K562 (cell line): ENCODE results near the gene IDI2. TPM values are rescaled to one million over a fixed set of nuclear protein-coding genes. Genes with fewer than 3 reads are reported as not detected.
A peak's percentile ranks its signal among the peaks of the same experiment; 100 is the strongest.

ENCODE experiments used
- BDP1 ChIP-seq: IDR thresholded peaks from 3 replicates; pipeline ENCODE4 v1.6.1; 2011; ENCODE audit not compliant: insufficient read length, insufficient read depth
- CBX8 ChIP-seq: fragments of 200-600 bp; sonication (generic); IDR thresholded peaks from 2 replicates; pipeline ENCODE4 v1.6.1; 2012; ENCODE audit warnings: borderline replicate concordance, mixed run types, low read depth, mild to moderate bottlenecking, moderate library complexity, mixed read lengths, low read length, control low read depth, inconsistent platforms; ENCODE audit not compliant: poor library complexity, severe bottlenecking; ENCODE audit errors: extremely low read depth
- CEBPB ChIP-seq: fragments of 450-650 bp; IDR thresholded peaks from 2 replicates; pipeline ENCODE4 v1.6.1; 2016; ENCODE audit warnings: missing genetic modification characterization, missing compliant biosample characterization
- CSDE1 ChIP-seq, 2 experiments: fragments of 450-650 bp; IDR thresholded peaks; 2 replicates each; pipeline ENCODE4 v1.6.1; 2016; ENCODE audit warnings: mild to moderate bottlenecking in 1 of 2
- FOXK2 ChIP-seq, 2 experiments: fragments of 450-650 bp; IDR thresholded peaks in 1 of 2; conservative IDR thresholded peaks in 1 of 2; 2 replicates each; pipeline ENCODE4 v1.6.1; 2016; ENCODE audit warnings: low read depth in 2 of 2, mild to moderate bottlenecking in 1 of 2
- GABPA ChIP-seq: fragments of 200-800 bp; sonication (Bioruptor generic); conservative IDR thresholded peaks from 2 replicates; pipeline ENCODE4 v1.6.1; 2016; ENCODE audit warnings: low read depth, missing genetic modification characterization, missing compliant biosample characterization
- KAT8 ChIP-seq: fragments of 450-650 bp; IDR thresholded peaks from 2 replicates; pipeline ENCODE4 v1.6.1; 2016; ENCODE audit warnings: low read depth, mild to moderate bottlenecking
- NR3C1 ChIP-seq: sonication (generic); formaldehyde crosslinking; IDR thresholded peaks from 2 replicates; pipeline ENCODE4 v1.8.1; 2022; ENCODE audit warnings: missing genetic modification reagents
- OTX1 ChIP-seq: fragments of 450-650 bp; formaldehyde crosslinking; IDR thresholded peaks from 2 replicates; pipeline ENCODE4 v1.4.0; 2022; ENCODE audit warnings: mild to moderate bottlenecking
- POLR3G ChIP-seq: IDR thresholded peaks from 2 replicates; pipeline ENCODE4 v1.6.1; 2011; ENCODE audit not compliant: insufficient read length, insufficient replicate concordance; ENCODE audit errors: extremely low read depth
- PRPF4 ChIP-seq: fragments of 200-400 bp; formaldehyde crosslinking; IDR thresholded peaks from one replicate; pipeline ENCODE4 v1.6.1; 2017; ENCODE audit warnings: low read length, low read depth, mild to moderate bottlenecking; ENCODE audit not compliant: insufficient read depth, poor library complexity, severe bottlenecking
- PURB ChIP-seq: sonication (generic); formaldehyde crosslinking; IDR thresholded peaks from 2 replicates; pipeline ENCODE4 v1.9.0; 2021; ENCODE audit warnings: low read depth, mild to moderate bottlenecking, missing genetic modification reagents
- PYGO2 ChIP-seq: fragments of 450-650 bp; IDR thresholded peaks from 2 replicates; pipeline ENCODE4 v1.6.1; 2016; ENCODE audit warnings: mild to moderate bottlenecking, missing genetic modification characterization, moderate library complexity, missing compliant biosample characterization
- SAFB2 ChIP-seq: fragments of 200-400 bp; formaldehyde crosslinking; IDR thresholded peaks from 2 replicates; pipeline ENCODE4 v1.6.1; 2018; ENCODE audit warnings: borderline replicate concordance, low read length, low read depth, moderate library complexity; ENCODE audit not compliant: severe bottlenecking
- ZC3H4 ChIP-seq: sonication (generic); formaldehyde crosslinking; IDR thresholded peaks from 2 replicates; pipeline ENCODE4 v1.9.0; 2021; ENCODE audit warnings: missing genetic modification reagents, borderline replicate concordance
- ZNF197 ChIP-seq: fragments of 200-800 bp; sonication (Bioruptor generic); IDR thresholded peaks from 2 replicates; pipeline ENCODE4 v1.6.1; 2016; ENCODE audit warnings: low read depth, missing genetic modification characterization, missing compliant biosample characterization
- ZNF24 ChIP-seq: fragments of 450-650 bp; IDR thresholded peaks from 2 replicates; pipeline ENCODE4 v1.6.1; 2016
- ZNF695 ChIP-seq: fragments of 450-650 bp; formaldehyde crosslinking; IDR thresholded peaks from 2 replicates; pipeline ENCODE4 v1.4.0; 2020; ENCODE audit warnings: mild to moderate bottlenecking, moderate library complexity
- ZNF717 ChIP-seq: fragments of 250-450 bp; sonication (Bioruptor Pico); IDR thresholded peaks from 2 replicates; pipeline ENCODE4 v1.5.0; 2021
- polyA plus RNA-seq, 8 experiments: library from polyadenylated mRNA; depleted of rRNA in 4 of 8; stranded (reverse) in 5 of 8; unstranded in 3 of 8; fragments of >200 nt; fragmentation: Nextera tagmentation in 2 of 8; fragmentation: Illumina TruSeq in 1 of 8; extraction: Ambion mirVana in 2 of 8; extraction: Trizol in 1 of 8; gene quantifications; 2 replicates each; pipeline versions ENCODE4 v1.2.1 to v1.2.3, GENCODE V29; 2011 to 2014; ENCODE audit warnings: inconsistent platforms in 1 of 8, missing spikeins in 1 of 8
- total RNA-seq, 7 experiments: library from RNA; depleted of rRNA in 6 of 7; stranded (reverse); fragments of >200 nt in 6 of 7; fragmentation: Illumina TruSeq in 2 of 7; extraction: Trizol in 2 of 7; gene quantifications; 2 replicates each; pipeline versions ENCODE4 v1.2.1 to v1.2.3, GENCODE V29; 2011 to 2021; ENCODE audit warnings: low replicate concordance in 1 of 7
- TF ChIP-seq, protein P1 (sequence below): fragments of 250-450 bp; sonication (Bioruptor Pico); IDR thresholded peaks from 2 replicates; pipeline ENCODE4 v1.8.0; 2022; ENCODE audit warnings: inconsistent platforms, mild to moderate bottlenecking, moderate library complexity, borderline replicate concordance
- TF ChIP-seq, protein P2 (sequence below): IDR thresholded peaks from 2 replicates; pipeline ENCODE4 v1.6.1; 2016; ENCODE audit warnings: missing genetic modification characterization, missing compliant biosample characterization
- TF ChIP-seq, protein P3 (sequence below): sonication (generic); formaldehyde crosslinking; IDR thresholded peaks from 2 replicates; pipeline ENCODE4 v1.8.0; 2022; ENCODE audit warnings: missing genetic modification reagents, mild to moderate bottlenecking, moderate library complexity, borderline replicate concordance
- TF ChIP-seq, protein P4 (sequence below): IDR thresholded peaks from 2 replicates; pipeline ENCODE4 v1.6.1; 2012; ENCODE audit warnings: low read depth, low read length, improper control_type of control experiment, borderline replicate concordance

The IDI2 gene
- total and polyA plus RNA-seq, 9 of the 15 experiments (the other 6 are each of a cell fraction or from before 2014, with no cell fraction given): not detected

DNA sequence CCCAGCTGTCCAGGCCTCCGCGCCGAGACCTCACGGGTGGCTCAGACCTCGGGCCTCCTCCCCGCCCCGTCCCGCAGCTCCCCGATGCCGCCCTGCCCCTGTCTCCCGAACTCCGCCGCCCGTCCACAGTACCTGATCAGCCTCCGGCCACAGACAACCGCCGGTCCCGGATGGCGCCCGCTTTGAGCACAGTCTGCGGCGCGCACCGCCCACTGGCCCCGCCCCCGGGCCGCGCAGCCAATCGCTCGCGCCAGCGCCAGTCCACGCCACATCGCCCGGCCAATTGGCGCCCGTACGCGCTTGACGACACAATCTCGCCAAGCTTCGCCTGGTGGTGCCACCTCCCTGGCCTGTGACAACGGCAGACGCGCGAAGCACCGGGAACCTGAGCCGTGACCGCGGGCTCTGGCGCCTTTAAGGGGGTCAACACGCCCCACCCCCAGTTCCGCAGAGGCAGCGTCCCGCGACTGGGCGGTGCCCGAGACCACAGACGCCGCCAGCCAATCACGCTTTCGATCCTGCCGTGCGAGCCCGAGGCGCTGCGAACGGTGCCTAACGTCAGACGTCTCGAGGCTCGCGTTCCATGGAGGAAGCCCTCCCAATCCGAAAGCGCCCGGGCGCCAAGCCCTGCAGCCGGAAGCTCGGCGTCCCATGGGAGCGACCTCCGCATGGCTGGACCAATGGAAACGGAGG is 23.2 kb upstream of the IDI2 start, which contains the start of gene IDI1 (continued):
- peak; percentile 36 for TF ChIP-seq SAFB2
- no peak for TF ChIP-seq ZNF24
- no peak for TF ChIP-seq PRPF4
- TF ChIP-seq OTX1 (CRISPR knock-in tag): peak; percentile 81; the same call in 1 of the 2 replicates
- TF ChIP-seq, protein P1, sequence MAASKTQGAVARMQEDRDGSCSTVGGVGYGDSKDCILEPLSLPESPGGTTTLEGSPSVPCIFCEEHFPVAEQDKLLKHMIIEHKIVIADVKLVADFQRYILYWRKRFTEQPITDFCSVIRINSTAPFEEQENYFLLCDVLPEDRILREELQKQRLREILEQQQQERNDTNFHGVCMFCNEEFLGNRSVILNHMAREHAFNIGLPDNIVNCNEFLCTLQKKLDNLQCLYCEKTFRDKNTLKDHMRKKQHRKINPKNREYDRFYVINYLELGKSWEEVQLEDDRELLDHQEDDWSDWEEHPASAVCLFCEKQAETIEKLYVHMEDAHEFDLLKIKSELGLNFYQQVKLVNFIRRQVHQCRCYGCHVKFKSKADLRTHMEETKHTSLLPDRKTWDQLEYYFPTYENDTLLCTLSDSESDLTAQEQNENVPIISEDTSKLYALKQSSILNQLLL: no peak
- TF ChIP-seq BDP1: no peak
- TF ChIP-seq ZC3H4 (CRISPR knock-in tag): no peak
- no peak for TF ChIP-seq PURB (CRISPR knock-in tag)
- 0 out of 2 replicates have a peak, but pooled peaks have one; percentile 24 for TF ChIP-seq ZNF197
- TF ChIP-seq, protein P2, sequence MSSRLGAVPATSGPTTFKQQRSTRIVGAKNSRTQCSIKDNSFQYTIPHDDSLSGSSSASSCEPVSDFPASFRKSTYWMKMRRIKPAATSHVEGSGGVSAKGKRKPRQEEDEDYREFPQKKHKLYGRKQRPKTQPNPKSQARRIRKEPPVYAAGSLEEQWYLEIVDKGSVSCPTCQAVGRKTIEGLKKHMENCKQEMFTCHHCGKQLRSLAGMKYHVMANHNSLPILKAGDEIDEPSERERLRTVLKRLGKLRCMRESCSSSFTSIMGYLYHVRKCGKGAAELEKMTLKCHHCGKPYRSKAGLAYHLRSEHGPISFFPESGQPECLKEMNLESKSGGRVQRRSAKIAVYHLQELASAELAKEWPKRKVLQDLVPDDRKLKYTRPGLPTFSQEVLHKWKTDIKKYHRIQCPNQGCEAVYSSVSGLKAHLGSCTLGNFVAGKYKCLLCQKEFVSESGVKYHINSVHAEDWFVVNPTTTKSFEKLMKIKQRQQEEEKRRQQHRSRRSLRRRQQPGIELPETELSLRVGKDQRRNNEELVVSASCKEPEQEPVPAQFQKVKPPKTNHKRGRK (tag): no peak
- TF ChIP-seq, protein P3, sequence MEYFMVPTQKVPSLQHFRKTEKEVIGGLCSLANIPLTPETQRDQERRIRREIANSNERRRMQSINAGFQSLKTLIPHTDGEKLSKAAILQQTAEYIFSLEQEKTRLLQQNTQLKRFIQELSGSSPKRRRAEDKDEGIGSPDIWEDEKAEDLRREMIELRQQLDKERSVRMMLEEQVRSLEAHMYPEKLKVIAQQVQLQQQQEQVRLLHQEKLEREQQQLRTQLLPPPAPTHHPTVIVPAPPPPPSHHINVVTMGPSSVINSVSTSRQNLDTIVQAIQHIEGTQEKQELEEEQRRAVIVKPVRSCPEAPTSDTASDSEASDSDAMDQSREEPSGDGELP (CRISPR knock-in tag): peak; percentile 71
- TF ChIP-seq CSDE1 (IDR thresholded peaks at IDR 0.05): no peak
- TF ChIP-seq FOXK2 (conservative IDR thresholded peaks at IDR 0.05 in 1 of 2, IDR thresholded peaks at IDR 0.05 in 1 of 2; ENCODE audit: low read depth in 2 of 2): peak; percentile 72 to 83; a peak in 2 of 4 replicates
- peak; percentile 60; the same call in 1 of the 2 replicates for TF ChIP-seq NR3C1 (CRISPR knock-in tag)
- no peak for TF ChIP-seq PYGO2 (tag)
- no peak for TF ChIP-seq CEBPB (tag)
- peak; percentile 94 for TF ChIP-seq GABPA (tag)
- no peak for TF ChIP-seq ZNF717 (CRISPR knock-in tag)
- no peak for TF ChIP-seq POLR3G
- TF ChIP-seq, protein P4, sequence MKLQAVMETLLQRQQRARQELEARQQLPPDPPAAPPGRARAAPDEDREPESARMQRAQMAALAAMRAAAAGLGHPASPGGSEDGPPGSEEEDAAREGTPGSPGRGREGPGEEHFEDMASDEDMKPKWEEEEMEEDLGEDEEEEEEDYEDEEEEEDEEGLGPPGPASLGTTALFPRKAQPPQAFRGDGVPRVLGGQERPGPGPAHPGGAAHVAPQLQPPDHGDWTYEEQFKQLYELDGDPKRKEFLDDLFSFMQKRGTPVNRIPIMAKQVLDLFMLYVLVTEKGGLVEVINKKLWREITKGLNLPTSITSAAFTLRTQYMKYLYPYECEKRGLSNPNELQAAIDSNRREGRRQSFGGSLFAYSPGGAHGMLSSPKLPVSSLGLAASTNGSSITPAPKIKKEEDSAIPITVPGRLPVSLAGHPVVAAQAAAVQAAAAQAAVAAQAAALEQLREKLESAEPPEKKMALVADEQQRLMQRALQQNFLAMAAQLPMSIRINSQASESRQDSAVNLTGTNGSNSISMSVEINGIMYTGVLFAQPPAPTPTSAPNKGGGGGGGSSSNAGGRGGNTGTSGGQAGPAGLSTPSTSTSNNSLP: no peak
- no peak for TF ChIP-seq CBX8
- no peak for TF ChIP-seq ZNF695 (CRISPR knock-in tag)
- no peak for TF ChIP-seq KAT8
